Measurements from ENCODE around the gene CPED1. TPM values are rescaled to one million over a fixed set of nuclear protein-coding genes. Genes with fewer than 3 reads are reported as not detected.
"Not testable (repeated sequence)": the region's sequence is repeated elsewhere in the genome, so short reads cannot be mapped to it uniquely, and the experiment has no call there.

The CPED1 gene
- total RNA-seq, 4 donors from 2014 or later = 15.0 to 32.1 (median 21.8) TPM

GRCh38 chr7:121286742-121287734, 298.5 kb downstream of the CPED1 start:
- H3K4me1 ChIP-seq = no peaks in the 10 kb centered on the region
- no peak overlapping the region for H3K27ac ChIP-seq
- no peaks in the 10 kb centered on the region for H3K27me3 ChIP-seq
- no peak for DNase-seq (ENCODE audit: low spot score in 2 of 2)
- H3K9me3 ChIP-seq = peaks cover 0 to 14% (median 0%) of the 10 kb centered on the region in 4 donors
- H3K4me3 ChIP-seq = no peak overlapping the region
- WGBS, 2 donors = 88% methylated on average over 6 of the region's 6 CpGs
- peaks cover 0 to 70% (median 0%) of the 10 kb centered on the region in 3 donors for H3K36me3 ChIP-seq
- TF ChIP-seq CTCF (IDR thresholded peaks at IDR 0.05) = no peak
- TF ChIP-seq POLR2A (IDR thresholded peaks at IDR 0.05) = no peak
- TF ChIP-seq EP300 (IDR thresholded peaks at IDR 0.05) = no peak

GRCh38 chr7:121288894-121289293, 300.4 kb downstream of the CPED1 start:
- H3K36me3 ChIP-seq = peaks cover 0 to 69% (median 0%) of the 10 kb centered on the region in 3 donors
- peaks cover 0 to 14% (median 0%) of the 10 kb centered on the region in 4 donors for H3K9me3 ChIP-seq
- no peak for DNase-seq (ENCODE audit: low spot score in 2 of 2)
- TF ChIP-seq EP300 (IDR thresholded peaks at IDR 0.05) = no peak
- TF ChIP-seq POLR2A (IDR thresholded peaks at IDR 0.05) = no peak
- no peak for TF ChIP-seq CTCF (IDR thresholded peaks at IDR 0.05)
- H3K4me3 ChIP-seq = no peak overlapping the region
- H3K27me3 ChIP-seq = no peaks in the 10 kb centered on the region
- no peak overlapping the region for H3K27ac ChIP-seq
- no peaks in the 10 kb centered on the region for H3K4me1 ChIP-seq

GRCh38 chr7:121289930-121290329, 301.4 kb downstream of the CPED1 start:
- not testable (repeated sequence) for H3K9me3 ChIP-seq; H3K4me1 ChIP-seq; H3K27ac ChIP-seq; H3K4me3 ChIP-seq; H3K27me3 ChIP-seq; DNase-seq (ENCODE audit: low spot score in 2 of 2)
- peaks cover 0 to 58% (median 0%) of the 10 kb centered on the region in 3 donors for H3K36me3 ChIP-seq
- 93 to 99% methylated on average over 5 of the region's 5 CpGs for WGBS, 2 donors

GRCh38 chr7:121294448-121294992, 306.0 kb downstream of the CPED1 start:
- WGBS, 2 donors = 84 to 85% methylated on average over 2 of the region's 2 CpGs
- DNase-seq (ENCODE audit: low spot score in 2 of 2) = no peak
- Histone ChIP-seq H3K4me1 (no peaks in the 10 kb centered on the region), H3K9me3 (peaks cover 0 to 4% (median 0%) of the 10 kb centered on the region in 4 donors), H3K27ac (no peak overlapping the region), H3K36me3 (peaks cover 0 to 50% (median 4%) of the 10 kb centered on the region in 3 donors), H3K4me3 (no peak overlapping the region), H3K27me3 (no peaks in the 10 kb centered on the region)
- TF ChIP-seq POLR2A (IDR thresholded peaks at IDR 0.05) (no peak), CTCF (IDR thresholded peaks at IDR 0.05) (no peak), EP300 (IDR thresholded peaks at IDR 0.05) (no peak)

- no peak for DNase-seq (ENCODE audit: low spot score in 2 of 2)
- Histone ChIP-seq H3K27ac (no peak overlapping the region), H3K36me3 (peaks cover 0 to 25% (median 4%) of the 10 kb centered on the region in 3 donors), H3K9me3 (no peaks in the 10 kb centered on the region), H3K4me3 (no peak overlapping the region), H3K27me3 (no peaks in the 10 kb centered on the region), H3K4me1 (no peaks in the 10 kb centered on the region)
- 26 to 36% methylated on average over 2 of the region's 2 CpGs for WGBS, 2 donors
- TF ChIP-seq EP300 (IDR thresholded peaks at IDR 0.05) = no peak
Measured at GRCh38 chr7:121297843-121298242, 309.3 kb downstream of the CPED1 start.

GRCh38 chr7:121298831-121299239, 310.3 kb downstream of the CPED1 start:
- Histone ChIP-seq H3K36me3 (peaks cover 0 to 16% (median 4%) of the 10 kb centered on the region in 3 donors), H3K4me3 (no peak overlapping the region), H3K4me1 (no peaks in the 10 kb centered on the region), H3K27me3 (no peaks in the 10 kb centered on the region), H3K27ac (no peak overlapping the region), H3K9me3 (no peaks in the 10 kb centered on the region)
- no peak for DNase-seq (ENCODE audit: low spot score in 2 of 2)
- TF ChIP-seq EP300 (IDR thresholded peaks at IDR 0.05) = no peak
- TF ChIP-seq POLR2A (IDR thresholded peaks at IDR 0.05) = no peak
- no peak for TF ChIP-seq CTCF (IDR thresholded peaks at IDR 0.05)
- 64 to 69% methylated on average over 2 of the region's 2 CpGs for WGBS, 2 donors

Data from tibial nerve (tissue), 4 donors.